Myocyte (in vitro differentiated cells): Measurements from ENCODE around the gene ZBED4. TPM values are rescaled to one million over a fixed set of nuclear protein-coding genes. Genes with fewer than 3 reads are reported as not detected.

Source experiments
- DNase-seq: peaks from one replicate; pipeline ENCODE4 v3.0.0-alpha.2; 2012; ENCODE audit warnings: low read depth
- total RNA-seq: library from RNA; depleted of rRNA; stranded (reverse); fragments of >200 nt; gene quantifications from 2 replicates; pipeline ENCODE4 v1.2.3, GENCODE V29; 2014

ZBED4 gene
- total RNA-seq, 1 donor from 2014 or later = 15.3 TPM

DNA sequence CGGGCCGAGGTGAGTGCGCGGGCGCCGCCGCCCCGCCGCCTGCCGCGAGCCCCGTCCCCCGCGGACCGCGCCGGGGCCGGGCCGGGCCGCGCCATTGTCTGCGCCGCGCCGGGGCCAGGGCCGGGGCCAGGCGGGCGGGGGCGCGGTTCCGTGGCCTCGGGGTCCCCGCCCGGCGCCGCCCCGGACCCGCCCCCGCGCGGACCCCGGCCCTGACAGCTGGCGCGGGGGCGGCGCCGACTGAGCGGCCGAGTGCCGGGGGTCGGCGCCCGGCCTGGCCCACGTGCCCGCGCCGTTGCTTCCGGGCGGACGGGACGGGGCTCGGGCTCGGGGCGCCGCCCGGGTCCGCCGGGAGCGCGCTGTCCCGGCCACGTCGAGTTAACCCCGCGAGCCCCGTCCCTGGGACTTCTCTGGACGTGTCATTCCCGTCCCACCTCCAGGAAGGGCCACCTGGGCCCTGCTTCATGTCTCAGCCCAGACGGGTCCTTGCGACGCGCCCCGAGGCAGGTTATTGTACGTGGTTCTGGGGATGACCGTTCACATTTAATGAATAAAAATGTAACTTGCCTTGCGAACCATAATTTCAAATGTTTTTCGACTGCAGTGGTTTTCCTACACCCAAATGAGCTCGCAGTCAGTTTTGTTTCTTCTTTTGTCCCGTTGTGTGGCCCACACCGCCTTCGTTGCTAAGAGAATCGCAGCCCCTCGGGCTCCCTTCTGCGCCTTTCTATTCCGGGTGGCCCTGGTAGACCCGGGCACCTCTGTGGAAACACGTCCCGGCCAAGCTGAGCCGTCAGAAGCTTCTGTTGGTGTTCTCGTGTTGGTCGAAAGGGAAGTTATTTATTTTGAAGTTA is 562 bp downstream of the ZBED4 start:
- peak; percentile 36 for DNase-seq

DNA sequence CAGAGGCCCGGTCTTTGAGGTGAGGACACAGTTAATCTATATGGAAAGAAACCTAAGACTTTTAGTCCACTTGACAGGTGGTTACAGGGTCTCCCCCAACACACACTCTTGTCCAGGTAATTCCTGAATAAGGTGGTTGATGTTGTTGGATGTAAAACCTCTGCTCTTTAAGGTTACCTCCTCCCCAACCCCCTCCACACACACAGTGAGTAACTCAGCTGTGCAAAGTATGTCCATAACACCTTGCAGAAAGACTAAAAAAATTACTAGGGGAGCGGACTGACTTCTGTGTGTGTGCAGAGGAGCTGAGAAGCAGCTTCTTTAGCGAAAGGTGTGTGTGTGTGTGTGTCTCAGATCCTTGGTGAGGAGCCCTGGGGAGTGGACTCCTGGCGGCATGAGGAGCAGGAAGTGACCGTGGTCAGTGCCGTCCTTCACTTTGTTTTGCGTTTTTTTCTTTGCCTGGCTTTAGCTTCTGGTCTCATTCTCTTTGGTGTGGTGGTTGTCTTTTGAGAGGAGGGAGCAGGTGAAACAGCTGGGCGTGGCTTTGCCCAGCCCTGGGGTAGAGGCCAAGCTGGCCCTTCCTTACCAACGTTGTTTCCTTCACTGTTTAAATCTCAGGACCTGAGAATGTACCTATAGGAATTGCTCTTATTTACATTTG is 1.7 kb downstream of the ZBED4 start:
- DNase-seq = peak; percentile 56

DNA sequence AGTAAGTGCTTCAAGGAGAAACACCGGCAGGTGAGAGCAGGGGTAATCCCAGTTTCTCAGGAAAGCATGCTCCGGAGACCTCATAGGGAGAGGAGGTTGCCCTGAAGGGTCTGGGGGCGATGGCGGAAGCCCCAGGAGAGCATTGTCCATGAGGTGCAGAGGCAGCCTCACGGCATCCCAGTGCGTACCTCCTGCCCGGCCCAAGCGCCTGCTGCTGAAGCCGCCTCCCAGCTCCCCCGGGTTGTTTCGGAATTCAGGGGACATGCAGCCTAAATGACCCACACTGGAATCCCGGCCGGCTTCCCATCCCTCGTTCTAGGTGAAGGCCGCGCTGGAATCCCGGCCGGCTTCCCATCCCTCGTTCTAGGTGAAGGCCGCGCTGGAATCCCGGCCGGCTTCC is 2.7 kb downstream of the ZBED4 start:
- no peak for DNase-seq

DNA sequence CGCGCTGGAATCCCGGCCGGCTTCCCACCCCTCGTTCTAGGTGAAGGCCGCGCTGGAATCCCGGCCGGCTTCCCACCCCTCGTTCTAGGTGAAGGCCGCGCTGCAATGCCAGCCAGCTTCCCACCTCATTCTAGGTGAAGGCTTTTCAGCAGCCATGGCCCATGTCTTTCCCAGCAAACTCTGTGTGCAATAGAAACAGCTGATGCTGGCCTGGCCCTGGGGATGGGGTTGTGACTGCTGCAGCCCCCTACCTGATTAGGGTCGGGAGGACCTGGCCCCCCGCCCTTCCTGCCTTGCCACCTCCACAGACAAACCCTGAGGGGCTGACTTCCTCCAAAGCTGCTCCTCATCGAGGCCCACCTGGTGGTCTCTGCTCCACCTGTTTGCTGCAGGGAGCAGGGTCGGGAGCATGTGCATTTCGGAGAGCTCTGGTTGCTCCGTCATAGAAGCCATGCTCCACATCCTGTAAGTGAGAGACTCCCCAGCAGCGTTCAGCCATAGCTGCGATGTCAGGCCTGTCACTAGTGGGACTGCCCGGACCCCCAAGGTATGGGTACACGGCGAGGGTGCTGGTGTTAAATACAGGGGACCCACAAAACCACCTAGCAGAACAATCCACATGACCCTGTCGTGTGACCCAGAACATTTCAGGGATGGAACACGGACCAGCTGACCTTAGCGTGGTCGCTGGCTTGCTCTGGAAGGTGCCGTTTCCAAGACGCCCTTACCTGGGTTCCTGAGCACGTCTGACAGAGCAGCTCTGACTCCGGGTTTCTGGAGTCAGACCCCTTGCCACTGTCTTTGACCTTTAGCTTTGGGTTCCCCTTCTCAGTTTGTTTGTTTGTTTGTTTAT is 3.3 kb downstream of the ZBED4 start:
- no peak for DNase-seq

DNA sequence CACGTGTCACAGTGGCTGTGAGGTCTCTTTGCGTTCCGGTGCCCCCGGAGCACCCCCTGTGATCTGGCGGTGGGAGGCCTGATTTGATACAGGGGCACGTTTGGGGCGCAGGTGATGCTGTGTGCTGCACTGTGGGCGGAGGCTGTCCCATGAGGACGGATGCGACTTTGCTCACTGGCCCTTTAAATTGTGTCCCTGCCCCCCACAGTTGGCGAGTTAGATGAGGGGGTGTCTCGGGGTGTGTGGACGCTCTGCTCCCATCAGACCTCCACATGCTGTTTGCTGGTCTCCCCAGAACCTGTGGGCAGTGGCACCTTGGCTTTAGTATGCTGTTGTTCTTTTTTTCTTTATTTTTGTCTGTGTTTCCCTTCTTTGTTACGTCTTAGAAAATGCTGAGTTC is 5.2 kb downstream of the ZBED4 start:
- DNase-seq = no peak

DNA sequence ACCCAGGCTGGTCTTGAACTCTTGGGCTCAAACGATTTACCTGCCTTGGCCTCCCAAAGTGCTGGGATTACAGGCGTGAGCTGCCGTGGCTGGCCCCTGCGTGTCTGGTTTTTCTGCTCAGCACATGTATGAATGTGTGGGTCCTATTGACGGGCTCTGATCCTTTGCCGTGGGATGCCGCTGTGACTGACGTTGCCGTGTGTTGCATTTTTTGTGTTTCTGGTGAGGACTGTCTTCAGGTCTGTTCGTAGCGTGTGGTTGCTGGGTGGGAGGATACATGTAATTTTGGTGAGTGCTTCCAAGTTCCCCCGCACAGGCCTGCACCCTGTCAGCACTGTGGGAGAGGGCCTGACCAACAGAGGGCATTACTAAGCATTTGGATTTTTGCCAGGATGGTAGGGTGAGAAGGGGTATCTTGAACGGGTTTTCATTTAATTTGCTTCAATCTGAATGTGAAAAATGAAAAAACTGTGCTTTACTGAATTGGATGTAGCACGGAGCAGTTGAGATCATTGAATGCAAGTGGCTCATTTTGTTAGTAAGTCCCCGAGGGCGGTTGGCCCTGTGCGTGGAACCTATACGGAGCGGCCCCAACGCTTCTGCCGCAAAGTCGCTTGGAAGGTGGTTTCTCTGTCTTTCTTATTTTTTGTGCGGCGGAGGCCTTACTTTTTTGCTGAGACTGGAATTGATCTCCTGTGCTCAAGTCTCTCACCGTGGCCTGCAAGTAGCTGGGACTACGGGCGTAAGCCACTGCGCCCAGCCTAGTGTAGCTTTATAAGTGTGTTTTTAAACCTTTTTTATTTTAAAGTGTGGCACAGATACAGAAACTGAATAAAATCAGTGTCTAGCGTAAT is 8.2 kb downstream of the ZBED4 start:
- no peak for DNase-seq

DNA sequence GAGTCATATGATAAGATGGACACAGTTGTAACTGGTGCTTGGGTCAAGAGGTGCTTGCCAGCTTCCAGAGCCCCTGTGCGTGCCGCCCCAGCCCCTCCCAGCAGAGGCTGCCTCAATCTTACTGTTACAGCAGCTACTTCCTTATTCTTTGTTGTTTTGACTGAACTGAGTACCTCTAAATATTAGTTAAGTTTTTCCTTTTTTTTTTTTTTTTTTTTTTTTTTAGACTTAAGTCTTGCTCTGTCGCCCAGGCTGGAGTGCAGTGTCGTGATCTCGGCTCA is 8.8 kb downstream of the ZBED4 start:
- no peak for DNase-seq

DNA sequence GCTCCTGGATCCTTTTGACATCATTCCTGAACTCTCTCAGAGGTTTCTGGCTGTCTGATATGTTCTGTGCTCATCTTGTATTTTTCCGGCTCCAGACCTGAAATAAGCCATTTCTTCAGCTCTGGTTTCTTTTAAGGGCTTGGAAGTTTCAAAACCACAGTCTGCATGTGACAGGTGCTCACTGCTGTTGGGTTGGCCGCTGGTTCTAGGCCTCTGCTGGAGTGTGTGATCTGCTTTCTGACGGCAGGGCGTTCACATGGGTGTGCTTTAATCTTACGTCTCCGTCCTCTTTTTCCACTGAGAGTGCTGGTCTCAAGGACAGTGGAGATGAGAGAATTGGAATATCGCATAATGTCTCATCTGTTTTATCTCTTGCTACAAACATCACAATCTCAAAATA is 10.3 kb downstream of the ZBED4 start:
- peak; percentile 40 for DNase-seq

DNA sequence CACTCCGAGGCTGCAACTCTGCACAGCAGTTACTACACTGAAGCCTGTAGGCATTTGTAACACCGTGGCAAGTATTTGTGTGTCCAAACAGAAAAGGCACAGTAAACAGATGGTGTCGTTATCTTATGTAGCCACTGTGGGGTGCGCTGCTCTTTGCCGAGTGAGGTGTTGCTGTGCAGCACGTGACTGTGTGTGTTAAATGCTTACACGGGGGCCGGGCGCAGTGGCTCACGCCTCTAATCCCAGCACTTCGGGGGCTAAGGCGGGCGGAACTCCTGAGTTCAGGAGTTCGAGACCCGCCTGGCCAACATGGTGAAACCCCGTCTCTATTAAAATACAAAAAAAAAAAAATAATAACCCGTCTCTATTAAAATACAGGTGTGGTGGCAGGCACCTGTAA is 11.5 kb downstream of the ZBED4 start:
- DNase-seq = no peak

DNA sequence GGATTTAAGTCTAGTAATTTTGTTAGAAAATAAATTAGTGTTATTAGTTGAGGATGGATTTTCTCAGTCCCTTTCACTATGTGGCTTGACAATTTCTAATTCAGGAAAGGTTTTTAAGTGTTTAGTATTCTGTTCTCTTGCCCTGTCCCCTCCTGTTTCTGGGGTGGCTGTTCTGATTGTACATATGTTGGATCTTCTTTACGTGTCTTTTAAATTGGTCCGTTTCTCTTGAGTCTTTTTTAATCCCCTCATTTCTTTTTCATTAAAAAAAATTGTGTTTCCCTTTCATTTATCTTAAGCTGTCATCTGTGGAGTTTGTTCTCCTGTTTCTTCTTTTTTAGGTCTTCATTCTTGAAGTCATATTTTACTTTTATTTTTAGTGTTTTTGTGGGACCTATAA is 12.5 kb downstream of the ZBED4 start:
- DNase-seq = no peak

DNA sequence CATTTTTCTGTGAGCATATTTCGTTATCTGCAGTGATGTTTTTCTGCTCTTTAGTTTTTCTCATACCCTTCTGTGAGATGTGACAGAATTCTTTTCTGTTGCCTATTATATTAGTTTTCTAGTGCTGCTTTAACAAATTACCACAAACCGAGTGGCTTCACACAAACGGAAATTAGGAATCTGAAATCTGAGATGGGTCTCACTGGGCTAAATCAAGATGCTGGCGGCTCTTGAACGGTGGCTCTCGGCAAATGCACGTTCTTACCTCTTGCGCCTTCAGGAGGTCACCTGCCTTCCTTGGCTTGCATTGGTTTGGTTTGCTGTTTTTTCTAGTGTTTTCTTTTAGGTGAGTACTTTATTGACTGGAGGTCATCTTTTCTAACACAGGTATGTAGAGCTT is 13.0 kb downstream of the ZBED4 start:
- DNase-seq = no peak

DNA sequence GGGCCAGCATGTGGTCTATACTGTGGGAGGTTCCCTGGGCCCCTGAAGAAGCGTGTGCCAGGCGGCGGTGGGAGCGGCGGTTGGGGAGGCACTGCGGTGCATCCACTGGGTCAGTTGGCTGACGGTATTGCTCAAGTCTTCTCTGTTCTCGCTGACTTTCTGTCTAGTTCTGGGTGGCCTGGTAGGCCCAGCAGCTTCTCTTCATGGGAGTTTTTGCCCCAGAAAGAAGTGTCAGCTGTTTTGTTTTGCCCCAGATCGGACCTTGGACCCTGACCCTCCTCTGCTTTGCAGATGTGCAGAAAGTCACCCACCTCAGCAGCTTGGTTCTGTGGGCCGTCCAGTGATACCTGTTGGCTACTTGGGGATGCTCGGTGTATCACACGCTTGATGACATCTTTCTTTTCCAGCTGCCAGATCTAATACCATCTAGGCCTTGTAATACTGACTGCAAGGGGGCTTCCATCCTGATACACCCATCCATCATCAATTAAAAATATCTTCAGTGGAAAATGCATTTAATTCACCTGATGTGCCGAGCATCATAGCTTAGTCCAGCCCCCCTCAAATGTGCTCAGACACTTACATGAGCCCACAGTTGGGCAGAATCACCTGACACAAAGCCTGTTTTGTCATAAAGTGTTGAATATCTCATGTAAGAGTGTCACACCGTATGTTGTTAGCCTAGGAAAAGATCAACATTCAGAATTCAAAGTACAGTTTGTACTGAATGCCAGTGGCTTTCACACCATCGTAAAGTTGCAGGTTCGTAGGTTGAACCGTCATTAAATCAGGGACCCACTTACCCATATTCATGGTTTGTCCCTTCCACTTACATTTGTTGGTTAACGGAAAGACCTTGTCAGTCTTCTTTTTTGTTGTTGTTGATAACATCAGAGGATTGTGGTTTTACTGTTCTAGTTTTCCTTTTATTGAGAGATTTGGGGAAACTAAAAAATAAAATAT is 13.9 kb downstream of the ZBED4 start:
- no peak for DNase-seq

DNA sequence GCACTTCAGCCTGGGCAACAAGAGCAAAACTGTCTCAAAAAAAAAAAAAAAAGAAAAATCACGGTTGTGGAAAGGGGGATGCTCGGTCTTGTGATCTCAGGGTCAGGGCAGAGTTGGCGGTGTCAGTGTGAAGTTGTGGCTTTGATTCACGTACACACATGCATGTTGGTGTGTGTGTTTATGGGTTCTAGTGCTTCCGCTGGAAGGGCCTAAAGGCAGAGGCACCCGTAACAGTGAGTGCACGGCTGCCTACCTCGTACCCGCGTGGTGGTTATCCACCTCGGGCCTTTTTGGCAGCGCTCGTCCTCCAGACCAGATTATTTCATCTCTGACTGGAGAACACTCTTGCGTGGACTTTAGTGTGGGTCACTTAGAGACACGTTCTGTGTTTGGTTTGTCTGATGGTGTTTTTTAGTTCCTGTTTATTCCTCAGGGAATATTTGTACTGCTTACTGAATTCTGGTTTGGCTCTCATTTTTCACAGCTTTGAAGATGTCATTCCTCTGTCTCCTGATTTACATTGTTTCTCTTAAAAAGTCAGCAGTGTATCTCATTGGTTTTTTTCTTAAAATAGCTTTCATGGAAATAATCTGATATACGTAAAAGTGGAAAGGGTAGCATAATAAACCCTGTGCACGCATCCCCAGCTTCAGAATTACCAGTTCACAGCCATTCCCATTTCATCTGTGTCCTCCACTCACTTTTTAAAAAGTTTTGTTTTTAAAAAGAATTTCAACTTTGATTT is 15.6 kb downstream of the ZBED4 start:
- no peak for DNase-seq

DNA sequence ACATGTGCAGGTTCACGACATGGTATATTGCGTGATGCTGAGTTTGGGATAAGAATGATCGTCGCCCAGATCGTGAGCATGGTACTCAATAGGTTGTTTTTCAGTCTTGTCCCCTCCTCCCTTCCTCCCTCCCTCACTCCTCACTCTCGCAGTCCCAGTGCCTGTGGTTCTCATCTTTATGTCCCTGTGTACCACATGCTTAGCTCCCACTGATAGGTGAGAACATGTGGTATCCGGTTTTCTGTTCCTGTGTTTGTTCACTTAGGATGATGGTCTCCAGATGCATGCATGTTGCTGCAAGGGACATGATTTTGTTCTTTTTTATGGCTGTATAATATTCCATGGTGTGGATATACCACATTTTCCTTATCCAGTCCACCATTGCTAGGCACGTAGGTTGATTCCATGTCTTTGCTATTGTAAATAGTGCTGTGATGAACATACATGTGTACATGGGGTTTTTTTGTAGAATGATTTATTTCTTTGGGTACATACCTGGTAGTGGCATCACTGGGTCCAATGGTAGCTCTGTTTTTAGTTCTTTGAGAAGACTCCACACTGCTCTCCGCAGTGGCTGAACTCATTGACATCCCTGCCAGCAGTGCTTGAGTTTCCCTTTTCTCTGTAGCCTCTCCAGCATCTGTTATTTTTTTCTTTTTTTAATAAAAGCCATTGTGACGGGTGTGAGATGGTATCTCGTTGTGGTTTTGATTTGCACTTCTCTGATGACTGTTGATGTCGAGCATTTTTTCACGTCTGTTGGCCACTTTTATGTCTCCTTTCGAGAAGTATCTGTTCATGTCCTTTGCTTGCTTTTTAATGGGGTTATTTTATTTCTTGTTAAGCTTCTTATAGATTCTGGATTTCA is 16.4 kb downstream of the ZBED4 start:
- DNase-seq = no peak

DNA sequence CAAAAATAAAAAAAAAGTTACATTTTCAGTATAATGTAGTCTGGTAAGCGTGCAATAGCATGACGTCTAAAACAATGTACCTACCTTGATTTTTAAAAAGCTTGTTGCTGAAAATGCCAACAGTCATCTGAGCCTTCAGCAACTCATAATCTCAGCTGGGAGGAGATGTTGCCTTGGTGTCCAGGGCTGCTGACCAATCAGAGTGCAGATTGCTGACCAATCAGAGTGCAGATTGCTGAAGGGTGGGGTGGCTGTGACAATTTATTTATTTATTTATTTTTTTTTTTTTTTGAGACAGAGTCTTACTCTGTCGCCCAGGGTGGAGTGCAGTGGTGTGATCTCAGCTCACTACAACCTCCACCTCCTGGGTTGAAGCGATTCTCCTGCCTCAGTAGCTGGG is 17.8 kb downstream of the ZBED4 start:
- DNase-seq = no peak

DNA sequence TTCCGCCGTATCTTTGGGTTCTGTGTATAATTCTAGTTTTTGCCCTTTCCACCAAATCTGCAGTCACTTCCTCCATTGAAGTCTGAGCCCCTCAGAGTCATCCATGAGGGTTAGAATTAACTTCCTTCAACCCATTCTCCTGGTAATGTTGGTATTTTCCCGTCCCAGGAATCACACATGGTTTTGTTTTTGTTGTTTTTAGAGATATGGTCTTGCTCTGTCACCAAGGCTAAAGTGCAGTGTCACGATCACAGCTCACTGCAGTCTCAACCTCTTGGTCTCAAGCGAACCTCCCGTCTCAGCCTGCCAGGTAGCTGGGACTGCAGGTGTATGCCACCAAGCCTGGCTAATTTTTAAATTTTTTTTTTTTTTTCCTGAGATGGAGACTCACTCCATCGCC is 18.7 kb downstream of the ZBED4 start:
- no peak for DNase-seq

DNA sequence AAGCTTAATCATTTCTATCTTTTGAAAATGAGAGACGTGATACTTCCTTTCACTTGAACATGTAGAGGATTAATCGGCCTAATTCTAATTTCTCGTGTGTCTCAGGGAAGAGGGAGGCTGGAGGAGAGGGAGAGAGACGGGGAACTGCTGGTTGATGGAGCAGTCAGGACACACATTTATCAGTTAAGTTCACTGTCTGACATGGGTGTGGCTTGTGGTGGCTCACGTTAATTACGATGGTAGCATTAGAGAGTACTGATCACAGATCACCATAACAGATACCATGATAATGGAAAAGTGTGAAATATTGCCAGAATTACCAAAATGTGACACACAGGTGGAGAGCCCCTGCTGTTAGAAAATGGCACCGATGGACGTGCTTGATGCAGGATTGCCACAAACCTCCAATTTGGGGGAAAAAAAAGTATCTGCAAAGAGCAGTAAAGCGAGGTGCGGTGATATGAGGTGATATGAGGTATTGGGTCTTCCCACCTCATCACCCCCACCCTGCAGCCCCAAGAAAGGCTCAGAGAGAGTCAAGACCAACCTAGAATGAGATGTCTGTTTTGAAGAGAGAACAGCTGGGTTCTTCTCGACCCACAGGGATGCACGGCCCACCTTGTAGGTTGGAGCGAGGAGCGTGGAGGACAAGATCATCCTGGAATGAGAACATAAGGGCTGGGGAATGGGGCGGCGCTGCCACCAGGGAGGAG is 19.7 kb downstream of the ZBED4 start:
- no peak for DNase-seq

DNA sequence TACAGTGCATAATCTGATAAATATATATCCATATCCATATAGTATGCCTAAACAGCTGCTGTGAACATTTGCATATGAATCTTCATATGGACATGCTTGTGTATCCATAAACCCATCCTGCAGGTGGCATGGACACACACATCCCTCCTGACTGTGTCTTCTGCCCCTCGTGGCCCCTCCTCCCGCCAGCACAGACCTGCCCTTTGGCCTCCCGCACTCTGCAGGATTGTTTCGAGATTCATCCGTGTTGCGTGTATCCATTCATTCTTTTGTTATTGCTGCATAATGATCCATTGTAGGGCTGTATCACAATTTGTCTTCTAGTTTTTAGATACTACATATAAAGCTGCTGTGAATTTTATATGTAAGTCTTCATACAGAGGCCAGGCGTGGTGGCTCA is 24.0 kb downstream of the ZBED4 start:
- no peak for DNase-seq
